Measurements from ENCODE around the gene NKAIN2.

DNA sequence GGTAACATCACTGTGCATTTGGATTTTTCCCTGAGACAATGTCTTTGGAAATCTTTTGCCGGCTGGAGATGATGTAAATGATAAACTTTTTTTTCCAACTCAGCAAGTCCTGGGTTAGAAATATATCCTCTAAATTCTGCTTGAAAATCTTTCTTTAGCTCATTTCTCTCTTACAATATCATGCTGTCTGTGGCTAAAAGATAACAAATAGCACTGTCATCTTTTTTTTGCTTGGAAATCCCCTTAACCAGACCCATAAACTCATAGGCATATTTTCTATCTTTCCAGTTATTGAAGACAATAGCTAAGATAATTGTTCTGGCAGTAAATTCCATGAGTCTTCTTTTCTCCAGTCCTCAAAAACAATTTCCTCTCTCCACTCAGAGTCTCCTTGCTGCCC lies 481.5 kb downstream of the NKAIN2 start:
- TF ChIP-seq EZH2 (optimal IDR thresholded peaks at IDR 0.05; ENCODE audit: low read depth, low read length) (no peak), EZH2phosphoT487 (IDR thresholded peaks at IDR 0.05; ENCODE audit: low read length) (no peak)
- TF ChIP-seq, protein P1, sequence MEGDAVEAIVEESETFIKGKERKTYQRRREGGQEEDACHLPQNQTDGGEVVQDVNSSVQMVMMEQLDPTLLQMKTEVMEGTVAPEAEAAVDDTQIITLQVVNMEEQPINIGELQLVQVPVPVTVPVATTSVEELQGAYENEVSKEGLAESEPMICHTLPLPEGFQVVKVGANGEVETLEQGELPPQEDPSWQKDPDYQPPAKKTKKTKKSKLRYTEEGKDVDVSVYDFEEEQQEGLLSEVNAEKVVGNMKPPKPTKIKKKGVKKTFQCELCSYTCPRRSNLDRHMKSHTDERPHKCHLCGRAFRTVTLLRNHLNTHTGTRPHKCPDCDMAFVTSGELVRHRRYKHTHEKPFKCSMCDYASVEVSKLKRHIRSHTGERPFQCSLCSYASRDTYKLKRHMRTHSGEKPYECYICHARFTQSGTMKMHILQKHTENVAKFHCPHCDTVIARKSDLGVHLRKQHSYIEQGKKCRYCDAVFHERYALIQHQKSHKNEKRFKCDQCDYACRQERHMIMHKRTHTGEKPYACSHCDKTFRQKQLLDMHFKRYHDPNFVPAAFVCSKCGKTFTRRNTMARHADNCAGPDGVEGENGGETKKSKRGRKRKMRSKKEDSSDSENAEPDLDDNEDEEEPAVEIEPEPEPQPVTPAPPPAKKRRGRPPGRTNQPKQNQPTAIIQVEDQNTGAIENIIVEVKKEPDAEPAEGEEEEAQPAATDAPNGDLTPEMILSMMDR (IDR thresholded peaks at IDR 0.05; ENCODE audit: low read length), result no peak
